OCI-LY1 (cell line): Measurements from ENCODE around the gene S100A10.
A peak's percentile ranks its signal among the peaks of the same experiment; 100 is the strongest.

Experiments used
- H2AFZ ChIP-seq: fragments of 200-600 bp; sonication (generic), shearing (Covaris generic); 2 replicates; pipeline ENCODE4 v1.6.0; 2014; ENCODE audit warnings: antibody characterized with exemption, mild to moderate bottlenecking, low read length
- H3F3A ChIP-seq: fragments of 200-600 bp; sonication (generic), shearing (Covaris generic); 2 replicates; pipeline ENCODE4 v1.6.0; 2014; ENCODE audit warnings: mild to moderate bottlenecking, antibody characterized with exemption, low read length, moderate library complexity; ENCODE audit not compliant: insufficient read depth
- H3K27ac ChIP-seq: fragments of 200-600 bp; sonication (generic); 2 replicates; pipeline ENCODE4 v1.5.1; 2014; ENCODE audit warnings: low read length, mixed run types, mild to moderate bottlenecking, low read depth; ENCODE audit not compliant: poor library complexity, severe bottlenecking
- H3K27me3 ChIP-seq: fragments of 200-600 bp; sonication (generic); 2 replicates; pipeline ENCODE4 v1.6.0; 2014; ENCODE audit warnings: antibody characterized with exemption, mild to moderate bottlenecking, low read length, moderate library complexity; ENCODE audit not compliant: insufficient read depth
- H3K36me3 ChIP-seq: fragments of 200-600 bp; sonication (generic); 2 replicates; pipeline ENCODE4 v1.6.1; 2014; ENCODE audit warnings: mild to moderate bottlenecking, antibody characterized with exemption, low read length, moderate library complexity, mixed read lengths; ENCODE audit not compliant: insufficient read depth
- H3K4me1 ChIP-seq: fragments of 200-600 bp; sonication (generic); 2 replicates; pipeline ENCODE4 v1.5.1; 2014; ENCODE audit warnings: mild to moderate bottlenecking, low read length, moderate library complexity; ENCODE audit not compliant: insufficient read depth, severe bottlenecking
- H3K4me2 ChIP-seq: fragments of 200-600 bp; sonication (generic), shearing (Covaris generic); 2 replicates; pipeline ENCODE4 v1.6.1; 2014; ENCODE audit warnings: low read length
- H3K4me3 ChIP-seq: fragments of 200-600 bp; sonication (generic); 2 replicates; pipeline ENCODE4 v1.5.1; 2014; ENCODE audit warnings: low read length, low read depth, mild to moderate bottlenecking, mixed read lengths; ENCODE audit not compliant: poor library complexity, severe bottlenecking
- H3K79me2 ChIP-seq: fragments of 200-600 bp; shearing (Covaris generic); 2 replicates; pipeline ENCODE4 v1.6.1; 2016; ENCODE audit warnings: mixed run types, low read length, mixed read lengths; ENCODE audit not compliant: insufficient read depth
- H3K9ac ChIP-seq: fragments of 200-600 bp; sonication (generic), shearing (Covaris generic); 2 replicates; pipeline ENCODE4 v1.6.1; 2014; ENCODE audit warnings: mild to moderate bottlenecking, low read length, mixed read lengths
- H3K9me2 ChIP-seq: fragments of 200-600 bp; sonication (generic), shearing (Covaris generic); 2 replicates; pipeline ENCODE4 v1.6.1; 2014; ENCODE audit warnings: low read depth, mild to moderate bottlenecking, low read length, mixed read lengths
- H3K9me3 ChIP-seq: fragments of 200-600 bp; shearing (Covaris generic); 2 replicates; pipeline ENCODE4 v1.6.1; 2014; ENCODE audit warnings: low read length, mixed read lengths
- H4K20me1 ChIP-seq: fragments of 200-600 bp; sonication (generic), shearing (Covaris generic); 2 replicates; pipeline ENCODE4 v1.6.0; 2016; ENCODE audit warnings: mild to moderate bottlenecking, low read length; ENCODE audit not compliant: insufficient read depth
- EZH2 ChIP-seq: fragments of 200-600 bp; sonication (generic), shearing (Covaris generic); IDR thresholded peaks from 2 replicates; pipeline ENCODE4 v1.8.0; 2017; ENCODE audit warnings: borderline replicate concordance, mixed run types, mild to moderate bottlenecking, antibody characterized with exemption, low read length, moderate library complexity, mixed read lengths
- TF ChIP-seq, protein P1 (sequence below): fragments of 200-600 bp; sonication (generic), shearing (Covaris generic); IDR thresholded peaks from 2 replicates; pipeline ENCODE4 v1.5.1; 2017; ENCODE audit warnings: mild to moderate bottlenecking, antibody characterized with exemption, low read length, moderate library complexity, mixed read lengths

The S100A10 gene

DNA sequence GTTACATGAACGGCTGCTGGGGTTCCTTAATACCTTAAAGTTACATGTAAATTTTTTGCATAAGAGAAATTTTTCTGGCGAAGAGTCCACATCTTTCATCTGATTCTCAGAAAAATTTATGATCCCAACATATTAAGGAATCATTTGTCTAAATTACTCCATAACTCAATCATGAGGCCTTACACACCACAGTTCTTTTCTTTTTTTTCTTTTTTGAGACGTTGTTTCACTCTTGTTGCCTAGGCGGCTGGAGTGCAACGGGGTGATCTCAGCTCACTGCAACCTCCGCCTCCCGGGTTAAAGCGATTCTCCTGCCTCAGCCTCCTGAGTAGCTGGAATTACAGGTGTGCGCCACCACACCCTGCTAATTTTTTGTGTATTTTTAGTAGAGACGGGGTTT, 45.2 kb upstream of the S100A10 start:
- H2AFZ ChIP-seq, result no peak overlapping the region
- H3K9ac ChIP-seq, result no peak overlapping the region
- H3F3A ChIP-seq, result no peaks in the 10 kb centered on the region
- H3K9me3 ChIP-seq, result no peaks in the 10 kb centered on the region
- no peaks in the 10 kb centered on the region for H3K79me2 ChIP-seq
- no peak overlapping the region for H3K4me2 ChIP-seq
- H3K9me2 ChIP-seq, result no peaks in the 10 kb centered on the region
- TF ChIP-seq EZH2, result no peak
- TF ChIP-seq, protein P1, sequence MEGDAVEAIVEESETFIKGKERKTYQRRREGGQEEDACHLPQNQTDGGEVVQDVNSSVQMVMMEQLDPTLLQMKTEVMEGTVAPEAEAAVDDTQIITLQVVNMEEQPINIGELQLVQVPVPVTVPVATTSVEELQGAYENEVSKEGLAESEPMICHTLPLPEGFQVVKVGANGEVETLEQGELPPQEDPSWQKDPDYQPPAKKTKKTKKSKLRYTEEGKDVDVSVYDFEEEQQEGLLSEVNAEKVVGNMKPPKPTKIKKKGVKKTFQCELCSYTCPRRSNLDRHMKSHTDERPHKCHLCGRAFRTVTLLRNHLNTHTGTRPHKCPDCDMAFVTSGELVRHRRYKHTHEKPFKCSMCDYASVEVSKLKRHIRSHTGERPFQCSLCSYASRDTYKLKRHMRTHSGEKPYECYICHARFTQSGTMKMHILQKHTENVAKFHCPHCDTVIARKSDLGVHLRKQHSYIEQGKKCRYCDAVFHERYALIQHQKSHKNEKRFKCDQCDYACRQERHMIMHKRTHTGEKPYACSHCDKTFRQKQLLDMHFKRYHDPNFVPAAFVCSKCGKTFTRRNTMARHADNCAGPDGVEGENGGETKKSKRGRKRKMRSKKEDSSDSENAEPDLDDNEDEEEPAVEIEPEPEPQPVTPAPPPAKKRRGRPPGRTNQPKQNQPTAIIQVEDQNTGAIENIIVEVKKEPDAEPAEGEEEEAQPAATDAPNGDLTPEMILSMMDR, result no peak
- no peaks in the 10 kb centered on the region for H3K36me3 ChIP-seq
- no peaks in the 10 kb centered on the region for H3K27me3 ChIP-seq
- no peaks in the 10 kb centered on the region for H4K20me1 ChIP-seq
- peaks cover 38% of the 10 kb centered on the region for H3K4me1 ChIP-seq
- no peak overlapping the region for H3K4me3 ChIP-seq
- no peak overlapping the region for H3K27ac ChIP-seq

DNA sequence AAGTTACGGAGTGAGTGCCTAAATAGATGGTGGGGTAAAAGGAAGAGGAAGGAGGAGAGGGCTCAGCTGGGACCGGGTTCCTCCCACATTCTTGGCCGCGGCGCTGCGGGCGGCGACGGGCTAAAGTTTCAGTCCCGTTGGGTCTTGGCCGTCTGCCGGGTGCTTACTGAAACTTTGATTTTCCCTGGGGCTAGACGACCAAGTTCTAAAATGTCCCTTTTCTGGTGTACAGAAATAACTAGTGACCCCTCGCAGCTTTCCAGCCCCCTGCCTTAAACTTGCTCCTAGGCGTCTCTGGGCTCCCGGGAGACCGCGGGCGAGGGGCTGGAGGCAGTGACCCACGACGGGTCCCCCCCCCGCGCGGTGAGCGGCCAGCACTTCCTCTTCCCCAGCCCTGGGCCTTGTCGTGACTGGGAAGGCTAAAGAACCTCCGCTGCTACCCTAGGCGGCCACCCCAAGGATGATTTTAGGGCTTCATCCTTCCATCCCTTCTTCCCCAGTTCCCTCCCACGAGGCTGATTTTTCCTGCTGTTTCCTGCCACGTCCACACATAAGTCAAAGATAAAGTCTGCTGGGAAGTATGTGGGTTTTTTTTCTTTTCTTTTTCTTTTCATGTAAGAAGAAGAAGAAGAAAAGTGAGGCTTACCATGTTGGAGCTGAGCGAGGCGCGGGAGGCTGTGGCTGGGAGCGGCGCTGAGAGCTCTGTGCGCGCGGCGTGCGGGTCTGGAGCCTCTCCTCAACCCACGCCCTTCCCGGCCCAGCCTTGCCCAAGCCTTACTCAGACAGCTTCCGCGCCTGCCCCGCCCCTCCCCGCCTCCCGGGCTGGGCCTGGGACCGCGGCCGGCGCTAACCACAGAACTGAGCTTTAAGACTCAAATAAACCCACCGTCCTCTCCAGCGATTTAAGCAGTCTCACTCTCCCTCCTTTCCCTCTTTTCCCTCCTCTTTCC, 42.9 kb upstream of the S100A10 start, which contains the start of gene S100A11:
Gene S100A11, minus strand, starts transcription at position 738 of the 950 bp plus-strand sequence. Its CDS starts 89 bp downstream, at position 649.
- no peaks in the 10 kb centered on the region for H4K20me1 ChIP-seq
- peak within 1 kb of the TSS; percentile 63 for H3K4me3 ChIP-seq
- H3K9me2 ChIP-seq, result no peaks in the 10 kb centered on the region
- no peaks in the 10 kb centered on the region for H3F3A ChIP-seq
- H3K9me3 ChIP-seq, result no peaks in the 10 kb centered on the region
- TF ChIP-seq, protein P1, result no peak
- TF ChIP-seq EZH2, result no peak
- H3K9ac ChIP-seq, result peak within 1 kb of the TSS; percentile 51; the same call in 1 of the 2 replicates
- H3K4me2 ChIP-seq, result peak within 1 kb of the TSS; percentile 73
- no peaks in the 10 kb centered on the region for H3K79me2 ChIP-seq
- no peaks in the 10 kb centered on the region for H3K27me3 ChIP-seq
- no peaks in the 10 kb centered on the region for H3K36me3 ChIP-seq
- H2AFZ ChIP-seq, result no peak within 1 kb of the TSS
- peaks cover 38% of the 10 kb centered on the region for H3K4me1 ChIP-seq
- H3K27ac ChIP-seq, result no peak within 1 kb of the TSS

DNA sequence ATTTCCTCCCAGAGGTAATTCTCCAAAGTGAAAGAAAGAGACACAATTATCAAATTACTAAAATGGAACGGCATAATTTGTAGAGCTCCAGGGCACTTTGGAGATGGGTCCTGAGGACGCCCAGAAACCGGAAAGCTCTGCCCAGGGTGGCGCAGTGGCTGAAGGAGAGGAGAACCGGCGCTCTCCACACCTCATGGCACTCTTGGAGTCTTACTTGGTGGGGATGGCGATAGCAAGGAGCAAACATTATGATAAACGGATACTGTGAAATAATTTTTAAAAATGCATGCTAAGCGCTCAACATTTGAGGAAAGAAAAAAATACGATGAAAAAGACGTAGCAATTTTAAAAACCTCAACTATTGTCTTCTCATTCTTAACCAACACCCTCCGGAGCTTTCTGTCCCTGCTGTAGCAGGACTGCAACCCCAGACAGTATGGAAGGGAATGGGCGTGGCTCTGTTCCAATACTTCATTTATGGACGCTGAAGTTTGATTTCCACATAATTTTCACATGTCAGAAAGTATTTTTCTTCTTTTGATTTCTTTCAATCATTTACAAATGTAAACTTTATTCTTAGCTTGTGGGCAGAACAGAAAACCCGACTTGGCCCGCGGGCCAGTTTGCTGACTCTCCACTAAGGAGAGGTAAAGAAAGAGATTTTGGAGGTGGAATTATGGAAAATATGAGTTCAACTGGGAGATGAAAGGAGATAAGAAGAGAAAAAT, 42.0 kb upstream of the S100A10 start:
- Histone ChIP-seq H3K4me1 (peaks cover 38% of the 10 kb centered on the region), H3K27me3 (no peaks in the 10 kb centered on the region), H3K4me3 (peak overlapping the region; percentile 63), H4K20me1 (no peaks in the 10 kb centered on the region), H3K4me2 (peak overlapping the region; percentile 73), H3K79me2 (no peaks in the 10 kb centered on the region), H3K36me3 (no peaks in the 10 kb centered on the region), H3F3A (no peaks in the 10 kb centered on the region), H2AFZ (no peak overlapping the region), H3K9me2 (no peaks in the 10 kb centered on the region), H3K9me3 (no peaks in the 10 kb centered on the region), H3K9ac (peak overlapping the region; percentile 51; the same call in 1 of the 2 replicates), H3K27ac (peak overlapping the region; percentile 66)
- no peak for TF ChIP-seq EZH2
- TF ChIP-seq, protein P1, result no peak
